CD4-positive, alpha-beta T cell treated with Interleukin-12 subunit alpha and Interleukin-12 subunit beta, for 1 hour (primary cell): Measurements from ENCODE around the gene ZNF592.
"Not testable (repeated sequence)": the region's sequence is repeated elsewhere in the genome, so short reads cannot be mapped to it uniquely, and the experiment has no call there.

Experiments
- DNase-seq: peaks from one replicate; pipeline ENCODE4 v3.0.0-alpha.2; 2020

ZNF592 gene, protein sequence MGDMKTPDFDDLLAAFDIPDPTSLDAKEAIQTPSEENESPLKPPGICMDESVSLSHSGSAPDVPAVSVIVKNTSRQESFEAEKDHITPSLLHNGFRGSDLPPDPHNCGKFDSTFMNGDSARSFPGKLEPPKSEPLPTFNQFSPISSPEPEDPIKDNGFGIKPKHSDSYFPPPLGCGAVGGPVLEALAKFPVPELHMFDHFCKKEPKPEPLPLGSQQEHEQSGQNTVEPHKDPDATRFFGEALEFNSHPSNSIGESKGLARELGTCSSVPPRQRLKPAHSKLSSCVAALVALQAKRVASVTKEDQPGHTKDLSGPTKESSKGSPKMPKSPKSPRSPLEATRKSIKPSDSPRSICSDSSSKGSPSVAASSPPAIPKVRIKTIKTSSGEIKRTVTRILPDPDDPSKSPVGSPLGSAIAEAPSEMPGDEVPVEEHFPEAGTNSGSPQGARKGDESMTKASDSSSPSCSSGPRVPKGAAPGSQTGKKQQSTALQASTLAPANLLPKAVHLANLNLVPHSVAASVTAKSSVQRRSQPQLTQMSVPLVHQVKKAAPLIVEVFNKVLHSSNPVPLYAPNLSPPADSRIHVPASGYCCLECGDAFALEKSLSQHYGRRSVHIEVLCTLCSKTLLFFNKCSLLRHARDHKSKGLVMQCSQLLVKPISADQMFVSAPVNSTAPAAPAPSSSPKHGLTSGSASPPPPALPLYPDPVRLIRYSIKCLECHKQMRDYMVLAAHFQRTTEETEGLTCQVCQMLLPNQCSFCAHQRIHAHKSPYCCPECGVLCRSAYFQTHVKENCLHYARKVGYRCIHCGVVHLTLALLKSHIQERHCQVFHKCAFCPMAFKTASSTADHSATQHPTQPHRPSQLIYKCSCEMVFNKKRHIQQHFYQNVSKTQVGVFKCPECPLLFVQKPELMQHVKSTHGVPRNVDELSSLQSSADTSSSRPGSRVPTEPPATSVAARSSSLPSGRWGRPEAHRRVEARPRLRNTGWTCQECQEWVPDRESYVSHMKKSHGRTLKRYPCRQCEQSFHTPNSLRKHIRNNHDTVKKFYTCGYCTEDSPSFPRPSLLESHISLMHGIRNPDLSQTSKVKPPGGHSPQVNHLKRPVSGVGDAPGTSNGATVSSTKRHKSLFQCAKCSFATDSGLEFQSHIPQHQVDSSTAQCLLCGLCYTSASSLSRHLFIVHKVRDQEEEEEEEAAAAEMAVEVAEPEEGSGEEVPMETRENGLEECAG (N-terminal part only)

DNA sequence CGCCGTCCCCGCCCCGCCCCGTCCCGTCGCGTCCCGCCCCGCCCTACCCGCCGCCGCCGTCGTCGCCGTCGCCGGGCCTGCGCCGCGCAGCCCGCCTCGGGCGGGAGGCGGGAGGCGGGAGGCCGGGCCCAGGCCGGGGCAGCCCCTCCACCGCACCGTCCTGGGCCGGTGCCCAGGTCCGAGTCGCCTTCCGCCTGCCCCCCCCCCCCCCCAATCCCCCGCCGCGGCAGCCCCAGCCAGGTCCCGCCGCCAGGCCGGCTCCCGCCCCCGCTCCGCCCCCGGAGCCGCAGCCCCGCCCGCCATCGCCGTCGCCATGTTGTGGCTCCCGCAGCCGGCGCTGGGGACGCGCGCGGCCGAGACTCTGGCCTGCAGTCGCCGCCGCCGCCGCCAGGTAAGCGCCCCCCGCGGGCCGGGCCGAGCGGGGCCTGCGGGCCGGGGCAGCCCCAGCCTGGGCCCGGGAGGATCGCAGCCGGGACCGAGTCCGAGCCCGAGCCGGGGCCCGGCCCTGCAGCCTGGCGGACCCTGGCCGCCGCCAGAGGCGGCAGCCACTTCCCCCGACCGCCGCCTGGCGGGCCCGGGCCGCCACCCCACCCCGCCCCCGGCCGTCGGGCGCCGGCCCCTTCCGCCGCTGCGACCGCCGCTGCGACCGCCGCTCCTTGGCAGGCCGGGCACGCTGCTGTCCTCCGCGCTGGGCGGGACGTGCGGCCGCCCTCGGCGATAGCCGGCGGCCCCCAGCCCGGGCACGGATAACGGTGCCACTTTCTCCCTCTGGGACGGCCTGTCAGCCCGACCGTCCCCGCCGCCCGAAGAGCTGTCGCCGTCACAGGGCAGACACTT is at the start of gene ZNF592:
ZNF592 (plus strand) TSS at position 319 of the 837 bp plus-strand sequence. CDS start 34,084 bp downstream, outside the sequence.
- peak; percentile 87 for DNase-seq

DNA sequence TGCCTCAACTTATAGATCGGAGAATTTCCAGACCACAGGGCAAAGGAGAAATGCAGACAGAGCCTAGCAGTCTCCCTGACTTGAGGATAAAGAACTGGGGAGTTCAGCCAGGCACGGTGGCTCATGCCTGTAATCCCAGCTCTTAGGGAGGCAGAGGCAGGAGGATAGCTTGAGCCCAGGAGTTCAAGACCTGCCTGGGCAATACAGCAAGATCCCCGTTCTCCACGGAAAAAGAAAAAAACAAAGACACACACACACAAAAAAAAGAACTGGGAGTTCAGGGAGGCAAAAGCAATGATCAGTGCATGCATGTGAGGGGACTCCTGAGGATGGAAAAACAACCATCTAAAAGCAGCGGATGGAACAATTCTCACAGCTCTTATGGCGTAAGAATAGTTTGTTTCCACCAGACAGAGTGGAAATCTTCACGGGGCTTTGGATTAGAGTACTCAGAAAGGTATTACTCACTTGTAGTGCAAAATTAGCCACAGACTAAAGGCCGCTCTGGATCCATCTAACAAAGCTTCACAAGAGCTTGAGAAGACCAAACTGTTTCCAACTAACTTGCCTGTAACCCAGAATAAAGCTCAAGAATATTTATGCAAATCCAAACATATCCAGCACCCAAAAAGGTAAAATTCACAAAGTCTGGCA is 48.7 kb upstream of the ZNF592 start:
- DNase-seq: no peak

DNA sequence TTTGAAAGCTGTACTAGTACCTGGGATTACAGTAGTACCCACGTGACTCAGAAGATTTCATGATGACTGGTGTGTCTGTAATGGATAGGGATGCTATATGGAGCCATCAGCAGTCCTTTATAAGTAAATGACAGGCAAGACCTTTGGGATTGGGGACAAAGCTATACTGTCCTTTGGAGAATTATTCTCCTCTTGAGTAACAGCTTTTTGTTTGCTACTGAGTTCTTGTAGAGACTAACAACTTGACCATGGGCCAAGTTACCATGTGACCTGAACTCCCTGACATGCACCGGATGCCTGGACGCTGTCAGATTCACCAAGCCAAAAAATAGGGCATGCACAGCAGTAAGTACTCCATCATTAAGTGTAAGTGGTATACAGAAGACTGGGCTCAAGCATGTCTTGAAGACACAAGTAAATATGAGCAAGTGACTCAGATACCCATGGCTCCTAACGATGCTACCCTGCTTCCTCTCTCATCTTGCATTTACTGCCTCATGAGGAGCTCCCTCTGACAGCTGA is 45.4 kb upstream of the ZNF592 start:
- no peak for DNase-seq

DNA sequence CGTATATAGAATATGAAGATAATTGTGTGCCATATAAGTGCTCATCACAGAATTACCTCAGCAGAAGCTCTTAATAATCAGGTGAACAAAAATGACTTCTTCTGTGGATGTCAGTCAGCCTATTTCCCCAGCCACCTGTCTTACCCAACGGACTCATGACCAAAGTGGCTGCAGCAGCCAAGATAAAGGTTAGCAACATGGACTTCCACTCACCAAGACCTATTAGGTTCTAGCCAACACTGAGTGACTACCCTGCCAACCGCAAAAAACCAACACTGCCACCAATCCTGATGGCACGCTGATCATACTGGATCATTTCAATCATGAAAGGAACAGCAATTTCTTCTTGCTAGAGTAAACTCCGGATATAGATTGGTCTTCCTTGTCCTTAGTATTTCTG is 44.6 kb upstream of the ZNF592 start:
- DNase-seq: no peak

DNA sequence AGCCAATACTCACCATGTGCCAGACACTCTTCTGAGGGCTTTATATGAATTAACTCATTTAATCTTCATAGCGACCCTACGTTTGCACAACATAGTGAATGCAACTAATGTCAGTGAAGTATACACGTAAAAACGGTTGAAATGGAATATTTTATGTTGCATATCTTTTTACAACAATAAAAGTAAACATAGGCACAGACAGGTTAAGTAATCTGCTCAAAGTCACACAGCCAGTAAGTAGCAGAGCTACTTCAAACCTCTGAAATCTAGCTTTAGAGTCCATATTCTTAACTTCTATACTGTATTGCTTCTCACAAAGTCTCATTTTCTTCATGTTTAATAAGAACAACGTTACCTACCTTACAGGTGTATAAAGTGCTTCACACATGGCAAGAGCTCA is 34.0 kb upstream of the ZNF592 start:
- DNase-seq: no peak

DNA sequence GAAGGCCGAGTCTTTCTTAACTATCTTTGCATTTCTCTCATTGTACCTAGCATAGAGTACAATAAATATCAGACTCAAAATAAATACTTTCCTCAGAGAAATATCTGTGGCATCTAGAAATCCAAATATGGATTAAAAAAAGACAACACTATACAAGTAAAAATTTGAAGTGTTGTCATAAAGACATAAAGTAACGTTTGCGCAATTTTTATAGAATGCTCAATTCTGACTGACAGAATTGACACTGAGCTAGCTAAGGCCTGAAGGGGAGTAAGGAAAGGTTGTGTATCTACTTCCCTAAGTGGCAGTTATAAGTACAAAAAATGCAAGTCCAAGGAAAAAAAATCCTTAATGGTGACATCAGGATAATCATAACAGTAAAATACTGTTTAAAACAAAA is 33.6 kb upstream of the ZNF592 start:
- no peak for DNase-seq

DNA sequence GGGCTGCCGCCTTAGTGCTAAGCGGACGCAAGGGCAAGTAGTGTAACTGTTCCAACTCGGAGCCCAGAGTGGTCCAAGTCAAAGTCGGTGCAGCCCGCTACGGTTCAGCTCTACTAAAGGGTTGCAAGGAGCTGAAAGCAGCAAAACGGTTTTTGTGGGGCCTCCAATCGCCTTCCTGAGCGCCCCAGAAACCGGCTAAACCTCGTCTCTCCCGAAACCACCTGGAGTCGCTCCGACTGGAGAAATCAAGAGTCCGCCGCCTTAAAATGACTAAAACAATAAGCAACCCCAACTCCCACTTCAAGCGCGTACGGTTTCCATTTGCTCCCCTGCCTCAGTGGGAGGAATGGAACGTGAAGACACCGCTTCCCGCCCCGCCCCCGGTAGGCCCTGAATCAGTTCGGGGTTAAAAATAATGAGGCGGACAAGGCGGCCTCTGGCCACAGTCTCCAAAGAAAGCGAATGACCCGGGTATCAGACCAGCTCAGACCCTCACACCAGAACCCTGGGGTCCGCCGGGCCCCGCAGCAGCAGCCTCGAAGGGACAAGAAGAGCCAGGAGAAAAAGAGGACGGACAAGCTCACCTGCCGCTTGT is 32.9 kb upstream of the ZNF592 start:
- DNase-seq: peak; percentile 30

DNA sequence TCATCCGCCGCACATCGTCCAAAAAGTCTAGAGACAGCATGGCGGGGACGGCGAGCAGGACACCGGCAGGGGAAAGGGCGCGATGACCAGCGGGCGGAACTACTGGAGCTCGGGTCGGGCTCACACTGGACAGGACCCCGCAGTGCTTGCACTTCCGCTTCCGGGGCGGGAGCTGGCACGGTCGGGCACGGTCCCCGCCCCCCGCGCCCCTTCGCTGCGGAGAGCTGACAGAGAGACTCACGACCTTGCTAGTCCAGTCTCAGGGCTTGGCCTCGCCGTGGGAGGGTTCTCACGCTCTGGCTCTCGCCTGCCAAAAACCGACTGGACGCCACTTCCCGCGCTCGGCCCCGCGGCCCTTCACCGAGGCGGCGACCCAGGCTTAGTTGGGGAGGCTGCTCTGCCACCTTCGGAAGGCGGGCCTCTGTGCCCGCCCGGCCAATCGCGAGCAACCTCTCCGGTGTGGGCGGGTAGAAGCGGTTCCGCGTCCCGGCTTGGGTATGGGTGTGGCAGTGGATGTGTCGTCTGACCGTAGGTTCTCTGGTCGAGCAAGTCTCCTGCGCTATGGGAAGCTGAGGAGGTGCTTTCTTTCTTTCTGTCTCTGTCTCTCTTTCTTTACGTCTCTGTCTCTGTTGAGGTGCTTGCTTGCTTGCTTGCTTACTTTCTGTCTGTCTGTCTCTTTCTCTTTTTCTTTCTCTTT is 32.2 kb upstream of the ZNF592 start, which contains the start of gene SEC11A:
SEC11A (minus strand) TSS at position 104 of the 697 bp plus-strand sequence; CDS start at position 40, 64 bp downstream.
- DNase-seq: peak; percentile 92

DNA sequence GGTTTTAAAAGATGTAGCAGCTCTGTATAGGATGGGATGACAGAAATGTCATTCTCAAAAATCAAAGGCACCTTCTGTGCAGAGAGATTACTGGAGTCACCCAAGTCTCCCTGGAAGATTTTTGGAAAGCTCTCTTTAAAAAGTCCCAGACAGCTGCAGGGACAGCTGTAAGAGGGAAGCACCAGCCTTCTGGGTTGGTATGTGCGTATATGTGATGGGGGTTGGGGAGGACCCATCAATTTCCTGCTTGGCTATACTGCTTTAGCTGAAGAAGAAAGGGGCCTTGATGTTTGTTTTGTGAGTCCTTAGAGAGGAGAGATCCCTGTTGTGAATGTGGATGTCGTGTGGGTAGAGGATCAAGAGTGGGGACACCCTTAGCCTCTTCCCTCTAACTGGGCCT is 27.0 kb upstream of the ZNF592 start:
- peak; percentile 31 for DNase-seq

DNA sequence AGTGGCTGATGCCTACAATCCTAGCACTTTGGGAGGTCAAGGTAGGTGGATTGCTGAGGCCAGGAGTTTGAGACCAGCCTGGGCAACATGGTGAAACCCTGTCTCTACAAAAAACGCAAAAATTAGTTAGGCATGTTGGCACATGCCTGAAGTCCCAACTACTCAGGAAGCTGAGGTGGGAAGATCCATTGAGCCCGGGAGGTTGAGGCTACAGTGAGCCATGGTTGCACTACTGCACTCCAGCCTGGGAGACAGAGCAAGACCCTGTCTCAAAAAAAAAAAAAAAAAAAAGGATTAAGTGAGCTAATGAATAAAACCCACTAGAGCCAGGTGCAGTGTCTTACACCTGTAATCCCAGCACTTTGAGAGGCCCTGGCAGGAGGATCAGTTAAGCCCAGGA is 25.8 kb upstream of the ZNF592 start:
- no peak for DNase-seq

DNA sequence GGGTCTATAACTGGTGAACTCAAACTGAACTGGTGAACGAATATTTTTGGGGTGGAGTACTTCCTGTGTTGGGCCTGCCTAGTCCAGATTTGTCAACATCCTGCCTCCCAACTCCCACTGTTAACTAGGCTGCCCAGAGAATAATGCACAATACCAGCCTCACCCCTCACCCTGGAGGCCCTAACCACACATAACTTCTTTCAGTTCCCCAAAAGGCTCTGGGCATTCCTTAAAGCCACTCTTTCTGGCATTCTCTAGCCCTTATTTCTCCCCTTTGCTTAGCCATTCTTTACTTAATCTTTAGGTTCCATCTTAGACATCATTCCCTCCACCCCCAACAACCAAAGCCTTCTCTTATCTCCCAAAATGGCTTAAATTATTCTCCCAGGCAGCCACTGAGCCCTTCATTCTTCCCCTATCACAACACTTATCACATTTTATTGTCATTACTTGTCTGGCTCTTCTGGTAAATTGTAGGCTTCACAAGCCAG is 23.3 kb upstream of the ZNF592 start:
- DNase-seq: peak; percentile 58

DNA sequence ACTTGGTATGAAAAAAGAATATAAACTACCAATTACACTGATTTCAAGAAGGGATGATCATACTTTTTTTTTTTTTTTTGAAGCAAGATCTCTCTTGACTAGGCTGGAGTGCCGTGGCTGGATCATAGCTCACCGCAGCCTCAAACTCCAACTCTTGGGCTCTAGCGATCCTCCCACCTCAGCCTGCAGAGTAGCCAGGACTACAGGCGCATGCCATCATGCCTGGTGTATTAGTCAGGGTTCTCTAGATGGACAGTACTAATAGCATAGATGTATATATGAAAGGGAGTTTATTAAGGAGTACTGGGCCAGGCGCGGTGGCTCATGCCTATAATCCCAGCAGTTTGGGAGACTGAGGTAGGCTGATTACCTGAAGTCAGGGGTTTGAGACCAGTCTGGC is 21.0 kb upstream of the ZNF592 start:
- no peak for DNase-seq

DNA sequence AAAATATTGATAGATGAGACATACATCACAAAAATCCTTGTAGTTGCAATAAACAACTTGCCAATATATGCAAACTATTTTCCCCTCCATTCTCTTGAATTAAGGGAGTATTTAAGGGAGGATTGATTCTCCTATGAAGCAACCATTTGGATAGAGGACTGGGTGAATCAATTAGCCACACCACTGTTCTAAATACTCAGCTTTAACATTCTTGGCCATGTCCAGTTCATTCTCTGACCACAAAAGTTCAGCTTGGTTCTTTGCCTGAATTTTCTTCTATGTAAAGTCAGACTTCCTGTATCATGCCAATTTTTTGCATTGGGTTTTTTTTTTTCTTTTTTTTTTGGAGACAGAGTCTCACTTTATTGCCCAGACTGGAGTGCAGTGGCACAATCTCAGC is 16.6 kb upstream of the ZNF592 start:
- no peak for DNase-seq

DNA sequence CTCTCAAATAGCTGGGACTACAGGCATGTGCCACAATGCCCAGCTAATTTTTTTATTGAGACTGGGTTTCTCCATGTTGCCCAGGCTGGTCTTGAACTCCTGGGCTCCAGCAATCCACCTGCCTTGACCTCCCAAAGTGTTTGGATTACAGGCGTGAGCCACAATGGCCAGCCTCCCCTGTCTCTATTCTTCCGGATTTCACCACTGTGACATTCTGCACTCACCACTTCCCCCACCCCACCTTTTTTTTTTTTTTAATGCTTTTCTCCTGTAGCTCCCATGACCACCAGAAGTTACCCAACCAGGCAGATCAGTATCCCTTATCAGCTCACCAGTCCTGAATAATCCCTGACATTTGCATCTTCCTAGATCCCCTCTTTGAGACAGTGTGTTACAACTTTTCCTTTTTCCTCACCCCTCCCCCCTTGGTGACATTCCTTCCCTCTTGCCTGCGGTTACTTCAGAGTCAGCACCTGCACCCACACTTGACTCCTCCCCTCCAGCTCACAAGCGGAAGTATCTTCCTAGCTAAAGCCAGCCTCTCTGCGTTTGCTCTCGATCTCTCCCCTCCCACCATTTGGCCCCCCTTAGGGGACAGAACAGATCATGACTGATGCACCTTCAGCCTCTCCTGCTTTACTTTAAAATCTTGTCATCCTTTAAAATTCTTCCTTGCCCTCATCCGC is 13.5 kb upstream of the ZNF592 start:
- peak; percentile 74 for DNase-seq

DNA sequence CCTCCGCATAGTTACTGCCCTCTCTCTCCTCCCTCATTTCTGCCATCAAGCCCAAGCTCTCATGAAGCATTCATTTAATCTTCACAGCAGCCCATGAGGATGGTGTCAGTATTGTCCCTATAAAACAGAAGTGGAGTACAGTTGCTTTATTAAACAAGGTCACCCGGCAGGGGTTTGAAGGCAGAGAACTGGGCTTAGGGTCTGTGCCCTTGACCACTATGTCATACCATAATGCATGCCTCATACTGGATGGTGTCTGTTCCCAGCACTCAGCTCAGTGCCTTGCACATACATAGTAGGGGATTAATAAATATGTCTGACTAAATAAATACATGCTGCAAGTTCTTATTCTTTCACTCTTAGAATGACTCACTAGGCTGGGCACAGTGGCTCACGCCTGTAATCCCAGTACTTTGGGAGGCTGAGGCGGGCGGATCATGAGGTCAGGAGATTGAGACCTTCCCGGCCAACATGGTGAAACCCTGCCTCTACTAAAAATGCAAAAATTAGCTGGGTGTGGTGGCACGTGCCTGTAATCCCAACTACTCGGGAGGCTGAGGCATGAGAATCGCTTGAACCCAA is 12.8 kb upstream of the ZNF592 start:
- DNase-seq: not testable (repeated sequence)

DNA sequence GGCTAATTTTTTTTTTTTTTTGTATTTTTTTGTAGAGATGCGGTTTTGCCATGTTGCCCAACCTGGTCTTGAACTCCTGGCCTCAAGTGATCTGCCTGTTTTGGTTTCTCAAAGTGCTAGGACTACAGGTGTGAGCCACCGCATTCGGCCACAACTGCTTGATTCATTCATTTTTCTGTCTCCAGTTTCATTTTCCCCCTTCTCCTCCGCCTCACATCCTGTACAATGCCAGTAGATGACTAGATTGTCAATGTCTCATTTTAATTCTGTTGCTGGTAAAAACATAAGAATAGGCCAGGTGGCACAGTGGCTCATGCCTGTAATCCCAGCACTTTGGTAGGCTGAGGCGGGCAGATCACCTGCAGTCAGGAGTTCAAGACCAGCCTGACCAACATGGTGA is 12.0 kb upstream of the ZNF592 start:
- DNase-seq: peak; percentile 79

DNA sequence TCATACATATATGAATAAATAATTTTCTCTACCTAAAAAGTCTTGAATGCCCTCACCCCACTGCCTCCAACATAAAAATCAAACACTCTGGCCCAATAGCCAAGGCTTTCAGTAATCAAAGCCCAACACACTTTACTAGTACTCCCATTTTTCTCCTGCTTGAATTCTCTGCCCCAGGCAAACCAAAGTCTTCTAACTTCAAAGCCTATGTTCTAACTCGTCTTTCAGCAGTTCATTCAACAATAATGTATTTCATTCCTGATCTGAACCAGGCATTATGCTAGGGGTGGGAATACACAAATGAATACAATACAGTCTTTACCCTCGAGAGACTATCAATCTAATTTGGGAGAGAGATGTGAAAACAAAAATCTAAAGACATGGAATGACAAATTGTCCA is 11.4 kb upstream of the ZNF592 start:
- DNase-seq: no peak

DNA sequence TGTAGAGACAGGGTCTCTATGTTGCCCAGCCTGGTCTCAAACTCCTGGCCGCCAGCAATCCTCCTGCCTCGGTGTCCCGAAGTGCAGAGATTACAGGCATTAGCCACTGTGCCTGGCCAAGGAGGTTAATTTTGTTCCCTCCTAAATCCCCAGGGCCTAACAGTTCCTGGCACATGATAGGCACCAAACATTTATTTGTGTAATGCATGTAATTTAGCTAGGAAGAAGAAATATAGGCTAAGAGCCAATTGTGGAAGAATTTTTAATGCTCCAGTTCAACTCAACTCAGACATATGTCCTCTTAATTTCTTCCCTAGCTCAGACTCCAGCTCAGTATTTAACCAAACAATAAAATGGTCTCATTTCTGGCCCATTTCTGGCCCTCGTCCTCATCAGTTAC is 7.7 kb upstream of the ZNF592 start:
- no peak for DNase-seq

DNA sequence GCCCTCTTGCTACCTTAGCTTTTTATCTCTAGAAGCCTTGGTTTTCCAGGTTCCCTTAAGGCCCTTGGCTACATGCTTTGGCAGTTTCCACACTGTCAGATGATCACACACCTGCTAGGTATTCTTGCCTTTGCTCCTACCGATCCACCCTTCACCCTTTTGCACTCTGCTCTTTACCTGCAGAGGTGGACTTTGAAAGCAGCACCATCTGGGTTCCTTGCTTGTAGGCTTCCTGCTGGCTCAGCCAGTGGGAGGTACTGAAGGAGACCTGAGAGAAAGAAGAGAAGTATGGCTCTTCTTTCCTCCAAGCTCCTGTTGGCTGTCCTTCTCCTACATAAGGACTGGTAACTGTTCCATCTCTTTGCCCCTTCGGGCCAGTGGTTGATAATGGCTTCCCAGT is 7.3 kb upstream of the ZNF592 start:
- no peak for DNase-seq
